Activated CD4-positive, alpha-beta T cell treated with anti-CD3 and anti-CD28 coated beads for 36 hours (primary cell): ENCODE results near the gene OR10D3. TPM values are rescaled to one million over a fixed set of nuclear protein-coding genes. Genes with fewer than 3 reads are reported as not detected.
"Not testable (repeated sequence)": the region's sequence is repeated elsewhere in the genome, so short reads cannot be mapped to it uniquely, and the experiment has no call there.

Source experiments
- ATAC-seq: fragments of 200-7000 bp; cut with Tn5 transposase; one replicate; pipeline ENCODE4 v1.10.0; 2021; ENCODE audit warnings: mild to moderate bottlenecking, moderate library complexity
- CTCF ChIA-PET: fragments of 350-600 bp; sonication (Branson Sonifier 250); formaldehyde crosslinking; loops from one replicate; lab custom pipeline; 2021; ENCODE audit warnings: antibody characterized with exemption; lab: Charles Lee
- POLR2A ChIA-PET: fragments of 350-600 bp; sonication (Branson Sonifier 250); formaldehyde crosslinking; loops from one replicate; lab custom pipeline; 2021; ENCODE audit warnings: antibody characterized with exemption, inconsistent platforms; lab: Charles Lee
- DNase-seq: peaks from one replicate; pipeline ENCODE4 v3.0.0-alpha.2; 2020
- H3K27ac Mint-ChIP-seq: one replicate; pipeline ENCODE4 v1.8.0; 2021; ENCODE audit warnings: mixed read lengths
- H3K27me3 Mint-ChIP-seq: one replicate; pipeline ENCODE4 v1.8.0; 2021; ENCODE audit warnings: mixed read lengths
- H3K36me3 Mint-ChIP-seq: one replicate; pipeline ENCODE4 v1.8.0; 2021; ENCODE audit warnings: low read depth, mixed read lengths
- H3K4me1 Mint-ChIP-seq: one replicate; pipeline ENCODE4 v1.8.0; 2021; ENCODE audit warnings: mixed read lengths
- H3K4me3 Mint-ChIP-seq: one replicate; pipeline ENCODE4 v1.8.0; 2021; ENCODE audit warnings: mild to moderate bottlenecking, moderate library complexity, mixed read lengths
- H3K9me3 Mint-ChIP-seq: one replicate; pipeline ENCODE4 v1.8.0; 2021; ENCODE audit warnings: low read depth, mixed read lengths
- intact Hi-C, 2 experiments: fragments of 100-400 bp; cut with DNase I in 1 of 2; cut with micrococcal nuclease in 1 of 2; formaldehyde crosslinking; loops; one replicate each; pipeline versions ENCODE4 v1.14.2 to v1.15.1; 2022 to 2024; cut with DNase I, micrococcal nuclease
- total RNA-seq, 2 experiments: library from RNA; stranded (reverse); gene quantifications; one replicate each; pipeline ENCODE4 v1.2.3, GENCODE V29; 2021

Gene OR10D3
- total RNA-seq, 2 experiments from 2014 or later: not detected

DNA sequence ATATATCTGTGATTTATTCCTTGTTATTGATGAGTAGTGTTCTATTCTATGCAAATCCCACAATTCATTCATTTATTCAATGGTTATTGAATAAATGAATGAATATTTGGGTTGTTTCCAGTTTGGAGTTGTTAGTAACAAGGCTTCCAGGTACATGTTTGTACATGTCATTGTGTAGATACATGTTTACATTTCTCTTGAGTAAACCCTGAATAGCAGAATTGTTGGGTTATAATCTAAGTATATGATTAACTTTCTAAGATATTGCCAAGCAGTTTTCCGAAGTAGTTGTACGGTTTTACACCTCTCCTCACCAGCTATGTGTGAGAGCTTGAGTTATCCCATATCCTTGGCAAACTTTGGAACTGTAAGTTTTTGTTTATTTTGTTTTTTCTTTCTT lies 39.3 kb downstream of the OR10D3 start:
- DNase-seq (no peak), ATAC-seq (no peak)
- CTCF ChIA-PET: no interaction called here
- Mint-ChIP-seq H3K4me1 (no peaks in the 10 kb centered on the region), H3K4me3 (no peak overlapping the region), H3K9me3 (no peaks in the 10 kb centered on the region), H3K27me3 (peaks cover 4% of the 10 kb centered on the region), H3K27ac (no peak overlapping the region), H3K36me3 (no peaks in the 10 kb centered on the region)
- intact Hi-C loops: no loop called here
- POLR2A ChIA-PET: no interaction called here

DNA sequence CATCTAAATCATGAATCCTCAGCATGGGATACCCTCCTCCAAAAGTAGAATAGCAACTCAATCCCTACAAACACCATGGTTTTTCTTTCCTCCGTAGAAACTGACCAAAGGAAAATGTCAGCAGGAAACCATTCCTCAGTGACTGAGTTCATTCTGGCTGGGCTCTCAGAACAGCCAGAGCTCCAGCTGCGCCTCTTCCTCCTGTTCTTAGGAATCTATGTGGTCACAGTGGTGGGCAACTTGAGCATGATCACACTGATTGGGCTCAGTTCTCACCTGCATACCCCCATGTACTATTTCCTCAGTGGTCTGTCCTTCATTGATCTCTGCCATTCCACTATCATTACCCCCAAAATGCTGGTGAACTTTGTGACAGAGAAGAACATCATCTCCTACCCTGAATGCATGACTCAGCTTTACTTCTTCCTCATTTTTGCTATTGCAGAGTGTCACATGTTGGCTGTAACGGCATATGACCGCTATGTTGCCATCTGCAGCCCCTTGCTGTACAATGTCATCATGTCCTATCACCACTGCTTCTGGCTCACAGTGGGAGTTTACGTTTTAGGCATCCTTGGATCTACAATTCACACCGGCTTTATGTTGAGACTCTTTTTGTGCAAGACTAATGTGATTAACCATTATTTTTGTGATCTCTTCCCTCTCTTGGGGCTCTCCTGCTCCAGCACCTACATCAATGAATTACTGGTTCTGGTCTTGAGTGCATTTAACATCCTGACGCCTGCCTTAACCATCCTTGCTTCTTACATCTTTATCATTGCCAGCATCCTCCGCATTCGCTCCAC lies 41.7 kb downstream of the OR10D3 start:
- ATAC-seq, H3K4me1 Mint-ChIP-seq, H3K27ac Mint-ChIP-seq, H3K27me3 Mint-ChIP-seq, DNase-seq, H3K9me3 Mint-ChIP-seq, H3K4me3 Mint-ChIP-seq, POLR2A ChIA-PET, CTCF ChIA-PET, H3K36me3 Mint-ChIP-seq: not testable (repeated sequence)
- intact Hi-C loops: loop anchor here in 1 of 2 experiments (1.0 kb wide), 1 partner anchor 18 kb away; no protein-coding TSS in a partner anchor

DNA sequence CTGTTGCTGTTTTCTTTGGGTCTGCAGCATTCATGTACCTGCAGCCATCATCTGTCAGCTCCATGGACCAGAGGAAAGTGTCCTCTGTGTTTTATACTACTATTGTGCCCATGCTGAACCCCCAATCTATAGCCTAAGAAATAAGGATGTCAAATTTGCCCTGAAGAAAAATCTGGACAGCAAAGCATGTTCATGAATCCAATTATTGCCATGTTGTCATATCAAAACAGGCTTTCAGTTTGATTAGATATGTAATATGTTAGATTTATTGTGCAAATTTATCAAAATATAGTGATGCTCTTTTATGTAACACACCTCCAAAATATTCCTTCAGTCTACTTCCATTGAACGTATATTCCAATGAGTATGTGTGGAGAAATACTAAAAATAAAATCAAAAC lies 42.3 kb downstream of the OR10D3 start:
- no peak overlapping the region for H3K27ac Mint-ChIP-seq
- H3K4me3 Mint-ChIP-seq: no peak overlapping the region
- peaks cover 4% of the 10 kb centered on the region for H3K27me3 Mint-ChIP-seq
- CTCF ChIA-PET: no interaction called here
- H3K36me3 Mint-ChIP-seq: no peaks in the 10 kb centered on the region
- intact Hi-C loops: loop anchor here in 1 of 2 experiments (1.0 kb wide), 1 partner anchor 18 kb away; no protein-coding TSS in a partner anchor
- ATAC-seq (no peak), DNase-seq (no peak)
- H3K4me1 Mint-ChIP-seq: no peaks in the 10 kb centered on the region
- no peaks in the 10 kb centered on the region for H3K9me3 Mint-ChIP-seq
- POLR2A ChIA-PET: no interaction called here

DNA sequence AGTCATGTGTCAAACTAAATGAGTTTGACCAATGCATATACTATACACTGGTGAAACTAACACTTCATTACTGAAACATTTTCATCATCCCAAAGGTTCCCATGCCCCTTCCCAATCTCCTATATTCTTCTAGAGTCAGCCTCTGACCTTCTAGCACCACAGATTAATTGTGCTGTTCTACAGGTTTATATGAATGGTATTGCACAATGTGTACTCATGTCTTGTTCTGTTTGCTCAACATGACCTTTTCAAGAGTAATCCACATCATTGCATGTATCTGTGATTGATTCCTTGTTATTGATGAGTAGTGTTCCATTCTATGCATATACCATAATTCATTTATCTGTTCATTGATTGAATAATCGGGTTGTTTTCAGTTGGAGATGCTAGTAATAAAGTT lies 50.2 kb downstream of the OR10D3 start:
- intact Hi-C loops: no loop called here
- CTCF ChIA-PET: no interaction called here
- Mint-ChIP-seq H3K9me3 (no peaks in the 10 kb centered on the region), H3K36me3 (no peaks in the 10 kb centered on the region), H3K4me3 (no peak overlapping the region), H3K27ac (no peak overlapping the region), H3K27me3 (peaks cover 4% of the 10 kb centered on the region), H3K4me1 (no peaks in the 10 kb centered on the region)
- DNase-seq (no peak), ATAC-seq (no peak)
- POLR2A ChIA-PET: no interaction called here

Other genes with a start within 250 kb of the OR10D3 start
- not detected for gene OR4D5, start 243.7 kb upstream of the OR10D3 start, total RNA-seq
- not detected for gene OR6T1, start 239.5 kb upstream of the OR10D3 start, total RNA-seq
- gene OR10S1, start 205.6 kb upstream of the OR10D3 start, total RNA-seq: not detected
- not detected for gene OR10G6, start 188.2 kb upstream of the OR10D3 start, total RNA-seq
- gene OR10G4, start 170.3 kb upstream of the OR10D3 start, total RNA-seq: not detected
- gene OR10G9, start 160.3 kb upstream of the OR10D3 start, total RNA-seq: not detected
- gene OR10G8, start 156.5 kb upstream of the OR10D3 start, total RNA-seq: not detected
- not detected for gene OR10G7, start 142.0 kb upstream of the OR10D3 start, total RNA-seq
- 1 to 10 TPM; 8.6 to 8.8 TPM for gene VWA5A, start 67.9 kb upstream of the OR10D3 start, total RNA-seq
- not detected for gene OR8G1, start 57.8 kb downstream of the OR10D3 start, total RNA-seq
- gene OR8G5, start 73.0 kb downstream of the OR10D3 start, total RNA-seq: not detected
- gene OR8D1, start 130.6 kb downstream of the OR10D3 start, total RNA-seq: not detected
- gene OR8D2, start 136.9 kb downstream of the OR10D3 start, total RNA-seq: not detected
- not detected for gene OR8B2, start 201.2 kb downstream of the OR10D3 start, total RNA-seq
- gene OR8B3, start 215.7 kb downstream of the OR10D3 start, total RNA-seq: not detected
- not detected for gene OR8B4, start 241.5 kb downstream of the OR10D3 start, total RNA-seq